ENCODE data around the gene ENDOU.

GRCh38 chr12:47714826-47715386, 10.4 kb downstream of the ENDOU start:
- TF ChIP-seq CTCF (IDR thresholded peaks at IDR 0.05) (no peak), POLR2A (IDR thresholded peaks at IDR 0.05) (no peak), POLR2AphosphoS5 (IDR thresholded peaks at IDR 0.05) (no peak), EP300 (IDR thresholded peaks at IDR 0.05; ENCODE audit: low read depth) (no peak)
